SK-N-MC (cell line): Measurements from ENCODE around the gene ZC3H4.

Source experiments
- EZH2 ChIP-seq: fragments of 200-600 bp; sonication (generic); IDR thresholded peaks from one replicate; pipeline ENCODE4 v1.6.1; 2017; ENCODE audit warnings: antibody characterized with exemption
- POLR2AphosphoS5 ChIP-seq: IDR thresholded peaks from 2 replicates; pipeline ENCODE4 v1.6.1; 2012; ENCODE audit warnings: mild to moderate bottlenecking, low read depth, low read length, borderline replicate concordance

DNA sequence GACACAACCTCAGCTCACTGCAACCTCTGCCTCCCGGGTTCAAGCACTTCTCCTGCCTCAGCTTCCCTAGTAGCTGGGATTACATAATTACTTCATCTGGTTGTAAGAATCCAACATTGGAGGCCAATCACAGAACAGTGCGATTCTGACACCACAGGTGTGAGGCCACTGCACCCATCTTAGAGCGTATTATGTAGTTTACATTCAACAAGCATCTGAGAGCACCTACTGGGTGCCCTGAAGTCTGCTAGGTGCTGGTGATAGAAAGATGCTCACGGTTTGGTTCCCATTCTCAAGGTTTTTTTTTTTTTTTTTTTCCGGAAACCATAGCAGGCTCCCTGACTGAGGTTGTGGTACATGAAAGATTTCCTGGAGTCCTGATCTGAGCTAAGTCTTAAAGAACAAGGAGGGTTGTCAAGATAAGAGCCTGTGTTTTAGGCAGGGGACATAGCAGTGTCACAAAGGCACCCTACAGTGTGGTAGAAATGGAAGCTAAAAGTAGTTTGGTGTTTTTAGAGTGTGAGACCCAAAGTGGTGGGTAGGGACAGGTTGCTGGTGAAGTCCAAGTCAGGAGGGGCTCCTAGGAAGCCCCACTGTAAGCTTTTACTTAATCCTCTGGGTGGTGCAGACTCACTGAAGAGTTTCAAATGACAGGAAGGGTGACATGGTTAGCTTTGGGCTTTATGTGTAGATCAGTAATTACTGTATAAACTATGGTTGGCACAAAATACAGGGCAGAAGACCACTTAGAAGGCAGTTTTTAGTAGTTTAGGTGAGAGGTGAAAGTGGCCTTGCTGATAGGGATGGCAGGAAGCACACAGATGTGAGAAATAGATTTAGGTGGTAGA lies 32.3 kb upstream of the ZC3H4 start:
- TF ChIP-seq POLR2AphosphoS5 (no peak), EZH2 (no peak)
